ENCODE measurements around the gene KIAA2012. TPM values are rescaled to one million over a fixed set of nuclear protein-coding genes. Genes with fewer than 3 reads are reported as not detected.
A peak's percentile ranks its signal among the peaks of the same experiment; 100 is the strongest.

Gene KIAA2012
- total RNA-seq: not detected

DNA sequence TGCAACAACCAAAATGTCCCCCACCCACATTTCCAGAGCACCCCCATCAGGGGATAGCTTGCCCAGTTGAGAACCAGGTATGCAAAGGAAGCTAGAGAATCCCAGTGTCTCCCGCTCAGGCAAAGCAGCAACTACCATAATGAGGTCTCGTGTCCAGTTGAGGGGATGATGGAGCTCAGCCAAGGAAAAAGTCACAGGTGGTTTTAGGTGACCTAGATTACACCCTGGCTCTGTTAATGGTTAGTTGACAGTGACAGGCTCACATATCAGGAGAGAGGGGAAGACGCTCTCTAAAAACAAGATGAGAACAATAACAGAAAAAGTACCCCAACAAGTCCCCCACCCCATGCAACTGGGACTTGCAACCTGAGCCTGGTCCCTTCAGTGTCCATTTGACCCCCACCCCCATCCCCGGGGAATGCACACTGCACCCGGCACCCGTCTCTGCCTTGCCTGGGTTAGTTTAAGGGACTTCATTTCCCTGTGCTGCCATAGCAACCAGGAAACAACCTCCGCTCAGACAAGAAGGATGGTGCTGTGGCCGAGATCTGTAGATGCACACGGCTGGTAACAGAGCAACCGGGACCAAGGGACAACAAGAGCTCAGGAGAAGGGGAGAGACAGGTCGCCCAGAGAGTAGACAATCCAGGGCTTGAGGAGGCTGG lies at the start of gene KIAA2012:
Gene KIAA2012 (plus strand): TSS at position 519 of the 665 bp plus-strand sequence. CDS start 373 bp downstream, outside the sequence.
- H3K27me3 ChIP-seq (ENCODE audit: insufficient read depth, low read length): no peaks in the 10 kb centered on the region
- H3K4me3 ChIP-seq (ENCODE audit: low read length): no peak within 1 kb of the TSS
- no peaks in the 10 kb centered on the region for H3K9me3 ChIP-seq (ENCODE audit: low read depth, low read length)
- no peaks in the 10 kb centered on the region for H3K4me1 ChIP-seq (ENCODE audit: insufficient read depth, low read length)

DNA sequence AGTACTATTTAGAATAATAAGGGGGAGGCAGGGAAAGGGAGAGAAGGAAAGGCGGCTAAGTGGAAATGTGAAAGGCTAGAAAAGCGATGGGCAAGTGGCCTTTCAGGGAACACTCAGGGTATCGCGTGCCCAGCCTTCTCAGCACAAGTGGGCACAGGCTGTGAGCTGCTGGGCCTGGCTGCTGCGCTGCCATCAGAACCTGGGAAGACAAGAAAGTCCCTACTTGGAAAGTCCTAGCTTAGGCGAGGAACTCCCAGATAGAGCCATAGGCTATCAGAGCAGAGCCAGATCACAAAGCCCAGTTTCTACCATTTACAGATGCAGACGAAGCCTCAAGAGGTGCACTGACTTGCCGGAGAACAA lies 49.2 kb upstream of the KIAA2012 start:
- Histone ChIP-seq H3K9me3 (ENCODE audit: low read depth, low read length) (no peaks in the 10 kb centered on the region), H3K27me3 (ENCODE audit: insufficient read depth, low read length) (no peaks in the 10 kb centered on the region), H3K4me1 (ENCODE audit: insufficient read depth, low read length) (no peaks in the 10 kb centered on the region), H3K4me3 (ENCODE audit: low read length) (no peak overlapping the region)

DNA sequence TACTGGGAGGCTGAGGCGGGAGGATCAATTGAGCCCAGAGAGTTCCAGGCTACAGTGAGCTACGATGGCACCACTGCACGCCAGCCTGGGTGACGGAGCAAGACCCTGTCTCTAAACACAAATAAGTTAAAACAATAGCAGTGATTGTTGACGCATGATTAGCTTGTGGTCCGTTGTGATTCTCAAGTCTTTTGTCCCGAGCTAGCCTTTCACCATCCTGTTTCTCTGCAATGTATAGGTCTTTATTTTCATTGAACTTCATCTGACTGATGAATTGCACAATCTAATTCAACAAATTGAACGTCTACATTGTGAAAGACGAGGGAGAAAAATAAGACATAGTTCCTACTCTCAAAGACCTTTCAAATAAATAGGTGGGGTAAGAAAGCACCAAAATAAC lies 48.2 kb upstream of the KIAA2012 start:
- Histone ChIP-seq H3K4me3 (ENCODE audit: low read length) (no peak overlapping the region), H3K27me3 (ENCODE audit: insufficient read depth, low read length) (no peaks in the 10 kb centered on the region), H3K9me3 (ENCODE audit: low read depth, low read length) (no peaks in the 10 kb centered on the region), H3K4me1 (ENCODE audit: insufficient read depth, low read length) (no peaks in the 10 kb centered on the region)

DNA sequence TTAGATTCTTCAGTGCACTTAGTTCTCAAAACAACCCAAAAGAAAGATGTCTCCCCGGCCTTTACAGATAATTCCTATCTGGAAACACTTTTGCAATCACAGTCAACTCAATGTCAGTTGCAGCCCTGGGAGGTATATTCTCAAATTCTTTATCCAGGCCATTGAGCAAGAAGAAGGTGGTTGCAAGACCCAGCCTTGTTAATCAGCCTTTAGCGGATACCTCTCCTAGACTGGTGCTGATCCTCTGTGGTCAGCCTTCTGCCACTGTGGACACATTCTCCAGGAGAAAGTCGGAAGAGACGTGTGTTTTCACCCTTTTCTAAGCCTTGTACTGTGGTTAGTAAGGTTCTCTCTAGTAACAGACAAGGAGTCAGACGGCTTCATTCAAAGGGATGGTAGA lies 47.2 kb upstream of the KIAA2012 start:
- Histone ChIP-seq H3K9me3 (ENCODE audit: low read depth, low read length) (no peaks in the 10 kb centered on the region), H3K27me3 (ENCODE audit: insufficient read depth, low read length) (peaks cover 6% of the 10 kb centered on the region), H3K4me3 (ENCODE audit: low read length) (no peak overlapping the region), H3K4me1 (ENCODE audit: insufficient read depth, low read length) (no peaks in the 10 kb centered on the region)

DNA sequence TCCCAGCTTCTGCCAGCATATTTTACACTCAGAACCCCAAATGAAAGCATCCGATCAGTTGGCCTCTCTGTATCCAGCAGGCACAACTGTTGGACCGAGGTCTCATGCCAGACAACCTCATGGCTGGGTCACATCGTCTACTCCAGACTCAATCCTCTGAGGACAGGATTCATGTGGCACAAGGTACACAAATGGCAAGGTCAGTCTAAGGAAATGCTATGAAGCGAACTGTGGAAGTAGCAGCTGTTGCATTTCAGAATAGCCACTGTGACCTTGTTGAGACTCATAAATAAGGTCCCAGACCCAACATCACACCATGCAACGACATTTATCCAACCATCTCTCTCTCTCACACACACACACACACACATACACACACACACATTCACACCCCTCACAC lies 46.5 kb upstream of the KIAA2012 start:
- H3K9me3 ChIP-seq (ENCODE audit: low read depth, low read length): no peaks in the 10 kb centered on the region
- H3K27me3 ChIP-seq (ENCODE audit: insufficient read depth, low read length): peaks cover 13% of the 10 kb centered on the region
- H3K4me3 ChIP-seq (ENCODE audit: low read length): no peak overlapping the region
- no peaks in the 10 kb centered on the region for H3K4me1 ChIP-seq (ENCODE audit: insufficient read depth, low read length)

DNA sequence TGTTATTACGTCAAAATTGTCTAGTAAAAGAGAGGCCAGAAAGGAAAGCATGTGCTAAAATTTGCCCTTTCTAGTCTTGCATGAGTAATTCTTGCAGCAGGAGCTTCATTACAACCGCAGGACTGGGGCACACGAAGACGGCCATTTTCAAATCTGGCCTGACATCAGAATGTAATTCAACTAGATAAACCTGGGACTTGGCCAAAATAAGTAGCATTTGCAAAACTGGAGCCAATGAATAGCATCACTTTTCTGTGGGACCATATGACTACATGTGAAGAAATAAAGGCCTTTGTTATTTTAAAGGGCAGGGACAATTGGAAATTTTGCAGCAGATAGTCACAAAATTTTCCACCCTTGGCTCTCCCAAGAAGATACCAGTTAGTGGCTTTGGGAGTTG lies 42.4 kb upstream of the KIAA2012 start:
- peaks cover 26% of the 10 kb centered on the region for H3K4me1 ChIP-seq (ENCODE audit: insufficient read depth, low read length)
- H3K9me3 ChIP-seq (ENCODE audit: low read depth, low read length): no peaks in the 10 kb centered on the region
- H3K27me3 ChIP-seq (ENCODE audit: insufficient read depth, low read length): peaks cover 41% of the 10 kb centered on the region
- H3K4me3 ChIP-seq (ENCODE audit: low read length): no peak overlapping the region

DNA sequence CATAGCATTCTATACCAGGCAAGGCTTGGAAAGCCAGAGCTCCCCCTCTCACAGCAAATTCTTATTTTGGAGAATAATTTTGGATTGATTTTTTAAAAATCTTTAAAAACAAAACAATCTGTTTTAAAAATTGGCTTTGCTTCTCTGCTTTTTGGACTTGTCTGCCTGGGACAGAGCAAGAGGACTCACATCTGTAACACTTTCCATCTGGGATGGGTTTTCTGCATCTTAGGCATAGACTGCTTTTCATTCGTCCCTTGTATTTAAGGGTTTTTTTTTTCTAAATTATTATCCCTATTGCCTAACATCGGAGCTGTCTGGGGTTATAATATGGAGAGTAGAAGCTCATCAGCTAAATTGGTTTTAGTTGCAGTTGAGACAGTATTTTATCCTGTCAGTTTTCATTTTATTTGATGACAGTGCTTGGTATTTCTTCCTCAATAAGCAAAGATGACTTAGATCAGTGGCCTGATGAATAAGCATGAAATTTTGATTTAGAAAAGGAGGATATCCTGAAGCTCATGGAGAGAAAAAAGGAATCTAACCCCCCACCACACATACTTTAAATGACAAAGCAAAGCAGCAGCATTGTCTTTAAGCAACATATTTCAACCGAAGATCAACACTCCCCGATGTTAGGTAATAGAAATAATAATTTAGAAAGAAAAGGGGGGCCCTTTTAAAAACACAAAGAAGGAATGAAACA lies 41.7 kb upstream of the KIAA2012 start:
- H3K4me3 ChIP-seq (ENCODE audit: low read length): no peak overlapping the region
- peaks cover 48% of the 10 kb centered on the region for H3K27me3 ChIP-seq (ENCODE audit: insufficient read depth, low read length)

DNA sequence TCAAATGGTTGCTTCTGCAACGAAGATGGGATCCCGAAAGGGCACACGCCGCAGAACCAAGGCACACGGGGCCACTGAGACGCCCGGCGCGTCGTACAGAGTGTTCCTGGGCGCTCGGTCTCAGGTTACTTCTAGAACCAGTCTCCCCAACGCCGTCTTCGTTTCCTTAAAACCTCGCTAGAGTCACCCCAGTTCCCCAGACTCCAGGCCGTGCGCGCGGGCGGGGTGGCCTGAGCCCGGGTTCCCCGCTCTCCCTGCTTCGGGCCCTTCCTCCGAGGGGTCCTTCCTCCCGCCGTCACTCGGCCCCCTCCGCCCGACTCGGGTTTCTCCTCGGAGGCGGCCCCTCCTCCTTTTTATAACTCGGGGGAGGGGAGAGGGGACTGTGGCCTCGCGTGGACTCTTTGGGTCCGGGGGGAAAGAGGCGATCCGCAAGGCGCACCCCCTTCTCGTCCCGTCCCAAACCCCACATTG lies 40.2 kb upstream of the KIAA2012 start:
- Histone ChIP-seq H3K27me3 (ENCODE audit: insufficient read depth, low read length) (peaks cover 63% of the 10 kb centered on the region), H3K4me1 (ENCODE audit: insufficient read depth, low read length) (peaks cover 29% of the 10 kb centered on the region), H3K4me3 (ENCODE audit: low read length) (peak overlapping the region; percentile 60), H3K9me3 (ENCODE audit: low read depth, low read length) (no peaks in the 10 kb centered on the region)

More for the DNA sequence above, 41.7 kb upstream of the KIAA2012 start:
- peaks cover 29% of the 10 kb centered on the region for H3K4me1 ChIP-seq (ENCODE audit: insufficient read depth, low read length)
- no peaks in the 10 kb centered on the region for H3K9me3 ChIP-seq (ENCODE audit: low read depth, low read length)

DNA sequence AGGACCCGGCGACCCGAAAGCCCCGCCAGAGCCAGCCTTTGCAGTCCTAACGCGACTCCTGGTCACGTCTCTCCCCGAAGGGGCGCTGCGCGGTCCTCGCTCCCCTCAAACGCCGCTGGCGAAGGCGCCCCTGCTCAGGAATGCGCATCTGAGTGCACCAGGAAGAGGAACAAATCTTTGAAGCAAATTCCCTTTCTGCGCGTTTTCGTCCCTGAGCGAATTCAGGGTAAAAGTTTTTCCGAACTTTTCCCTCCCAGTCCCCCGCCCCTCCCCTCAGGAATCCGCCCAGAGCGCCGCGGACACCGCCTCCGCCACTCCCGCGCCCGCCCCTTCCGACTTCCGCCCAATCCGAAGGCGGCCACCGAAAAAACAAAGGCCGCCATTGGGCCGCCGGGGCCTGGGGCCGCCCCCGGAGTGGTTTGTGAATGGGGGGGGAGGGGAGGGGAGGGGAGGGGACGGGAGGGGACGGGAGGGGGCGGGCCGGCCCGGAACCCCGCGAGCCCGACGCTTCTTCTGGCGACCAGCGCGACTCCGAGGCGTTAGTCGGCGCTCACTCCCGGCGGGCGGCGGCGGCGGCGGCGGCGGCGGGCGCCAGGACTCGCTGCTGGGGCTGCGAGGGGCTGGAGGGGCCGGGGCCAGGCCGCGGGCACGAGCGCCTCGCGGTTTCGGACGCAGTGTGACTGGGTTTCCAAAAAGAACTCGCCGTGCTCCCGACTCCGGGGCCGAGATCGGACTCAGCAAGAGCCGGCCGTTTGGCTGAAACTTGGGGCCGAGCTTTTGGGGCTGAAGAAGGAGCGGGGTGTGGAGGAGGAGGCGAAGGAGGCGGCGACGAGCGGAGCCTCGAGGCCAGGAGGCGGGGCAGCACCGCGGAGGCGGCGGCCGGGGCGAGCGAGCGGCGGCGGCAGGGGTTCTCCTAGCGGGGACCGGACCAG lies 39.5 kb upstream of the KIAA2012 start, which contains the start of gene FZD7:
Gene FZD7 (plus strand): TSS at position 539 of the 932 bp plus-strand sequence. CDS start 793 bp downstream, outside the sequence.
- H3K27me3 ChIP-seq (ENCODE audit: insufficient read depth, low read length): peaks cover 70% of the 10 kb centered on the region
- H3K4me1 ChIP-seq (ENCODE audit: insufficient read depth, low read length): peaks cover 29% of the 10 kb centered on the region
- H3K9me3 ChIP-seq (ENCODE audit: low read depth, low read length): no peaks in the 10 kb centered on the region
- peak within 1 kb of the TSS; percentile 60 for H3K4me3 ChIP-seq (ENCODE audit: low read length)

DNA sequence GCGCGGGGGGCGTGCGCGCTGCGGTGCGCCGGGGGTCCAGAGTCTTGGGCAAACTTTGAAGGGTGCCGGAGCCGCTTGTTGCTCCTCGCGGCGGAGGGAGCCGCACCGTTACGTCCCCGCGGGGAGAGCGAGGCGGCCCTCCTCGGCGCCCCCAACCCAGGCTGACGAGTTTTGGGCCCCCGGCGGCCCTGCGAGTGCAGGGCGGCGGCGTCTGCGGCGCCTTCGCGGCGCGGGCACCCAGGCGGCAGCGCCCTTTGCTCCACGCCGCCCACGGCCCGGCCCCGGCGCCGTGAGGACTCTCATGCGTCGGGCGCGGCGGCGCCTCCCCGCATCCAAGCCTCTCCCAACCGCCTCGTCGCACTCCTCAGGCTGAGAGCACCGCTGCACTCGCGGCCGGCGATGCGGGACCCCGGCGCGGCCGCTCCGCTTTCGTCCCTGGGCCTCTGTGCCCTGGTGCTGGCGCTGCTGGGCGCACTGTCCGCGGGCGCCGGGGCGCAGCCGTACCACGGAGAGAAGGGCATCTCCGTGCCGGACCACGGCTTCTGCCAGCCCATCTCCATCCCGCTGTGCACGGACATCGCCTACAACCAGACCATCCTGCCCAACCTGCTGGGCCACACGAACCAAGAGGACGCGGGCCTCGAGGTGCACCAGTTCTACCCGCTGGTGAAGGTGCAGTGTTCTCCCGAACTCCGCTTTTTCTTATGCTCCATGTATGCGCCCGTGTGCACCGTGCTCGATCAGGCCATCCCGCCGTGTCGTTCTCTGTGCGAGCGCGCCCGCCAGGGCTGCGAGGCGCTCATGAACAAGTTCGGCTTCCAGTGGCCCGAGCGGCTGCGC lies 38.6 kb upstream of the KIAA2012 start:
- Histone ChIP-seq H3K4me1 (ENCODE audit: insufficient read depth, low read length) (peaks cover 29% of the 10 kb centered on the region), H3K27me3 (ENCODE audit: insufficient read depth, low read length) (peaks cover 79% of the 10 kb centered on the region), H3K9me3 (ENCODE audit: low read depth, low read length) (no peaks in the 10 kb centered on the region), H3K4me3 (ENCODE audit: low read length) (peak overlapping the region; percentile 53)

DNA sequence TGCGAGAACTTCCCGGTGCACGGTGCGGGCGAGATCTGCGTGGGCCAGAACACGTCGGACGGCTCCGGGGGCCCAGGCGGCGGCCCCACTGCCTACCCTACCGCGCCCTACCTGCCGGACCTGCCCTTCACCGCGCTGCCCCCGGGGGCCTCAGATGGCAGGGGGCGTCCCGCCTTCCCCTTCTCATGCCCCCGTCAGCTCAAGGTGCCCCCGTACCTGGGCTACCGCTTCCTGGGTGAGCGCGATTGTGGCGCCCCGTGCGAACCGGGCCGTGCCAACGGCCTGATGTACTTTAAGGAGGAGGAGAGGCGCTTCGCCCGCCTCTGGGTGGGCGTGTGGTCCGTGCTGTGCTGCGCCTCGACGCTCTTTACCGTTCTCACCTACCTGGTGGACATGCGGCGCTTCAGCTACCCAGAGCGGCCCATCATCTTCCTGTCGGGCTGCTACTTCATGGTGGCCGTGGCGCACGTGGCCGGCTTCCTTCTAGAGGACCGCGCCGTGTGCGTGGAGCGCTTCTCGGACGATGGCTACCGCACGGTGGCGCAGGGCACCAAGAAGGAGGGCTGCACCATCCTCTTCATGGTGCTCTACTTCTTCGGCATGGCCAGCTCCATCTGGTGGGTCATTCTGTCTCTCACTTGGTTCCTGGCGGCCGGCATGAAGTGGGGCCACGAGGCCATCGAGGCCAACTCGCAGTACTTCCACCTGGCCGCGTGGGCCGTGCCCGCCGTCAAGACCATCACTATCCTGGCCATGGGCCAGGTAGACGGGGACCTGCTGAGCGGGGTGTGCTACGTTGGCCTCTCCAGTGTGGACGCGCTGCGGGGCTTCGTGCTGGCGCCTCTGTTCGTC lies 37.7 kb upstream of the KIAA2012 start:
- no peak overlapping the region for H3K4me3 ChIP-seq (ENCODE audit: low read length)

DNA sequence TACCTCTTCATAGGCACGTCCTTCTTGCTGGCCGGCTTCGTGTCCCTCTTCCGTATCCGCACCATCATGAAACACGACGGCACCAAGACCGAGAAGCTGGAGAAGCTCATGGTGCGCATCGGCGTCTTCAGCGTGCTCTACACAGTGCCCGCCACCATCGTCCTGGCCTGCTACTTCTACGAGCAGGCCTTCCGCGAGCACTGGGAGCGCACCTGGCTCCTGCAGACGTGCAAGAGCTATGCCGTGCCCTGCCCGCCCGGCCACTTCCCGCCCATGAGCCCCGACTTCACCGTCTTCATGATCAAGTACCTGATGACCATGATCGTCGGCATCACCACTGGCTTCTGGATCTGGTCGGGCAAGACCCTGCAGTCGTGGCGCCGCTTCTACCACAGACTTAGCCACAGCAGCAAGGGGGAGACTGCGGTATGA lies 37.1 kb upstream of the KIAA2012 start:
- peaks cover 84% of the 10 kb centered on the region for H3K27me3 ChIP-seq (ENCODE audit: insufficient read depth, low read length)
- H3K4me3 ChIP-seq (ENCODE audit: low read length): no peak overlapping the region
- no peaks in the 10 kb centered on the region for H3K9me3 ChIP-seq (ENCODE audit: low read depth, low read length)

More for the DNA sequence above, 37.7 kb upstream of the KIAA2012 start:
- H3K9me3 ChIP-seq (ENCODE audit: low read depth, low read length): no peaks in the 10 kb centered on the region
- H3K4me1 ChIP-seq (ENCODE audit: insufficient read depth, low read length): peaks cover 29% of the 10 kb centered on the region
- H3K27me3 ChIP-seq (ENCODE audit: insufficient read depth, low read length): peaks cover 84% of the 10 kb centered on the region

DNA sequence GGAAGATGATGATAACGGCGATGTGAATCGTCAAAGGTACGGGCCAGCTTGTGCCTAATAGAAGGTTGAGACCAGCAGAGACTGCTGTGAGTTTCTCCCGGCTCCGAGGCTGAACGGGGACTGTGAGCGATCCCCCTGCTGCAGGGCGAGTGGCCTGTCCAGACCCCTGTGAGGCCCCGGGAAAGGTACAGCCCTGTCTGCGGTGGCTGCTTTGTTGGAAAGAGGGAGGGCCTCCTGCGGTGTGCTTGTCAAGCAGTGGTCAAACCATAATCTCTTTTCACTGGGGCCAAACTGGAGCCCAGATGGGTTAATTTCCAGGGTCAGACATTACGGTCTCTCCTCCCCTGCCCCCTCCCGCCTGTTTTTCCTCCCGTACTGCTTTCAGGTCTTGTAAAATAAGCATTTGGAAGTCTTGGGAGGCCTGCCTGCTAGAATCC lies 36.4 kb upstream of the KIAA2012 start:
- no peak overlapping the region for H3K4me3 ChIP-seq (ENCODE audit: low read length)
- peaks cover 77% of the 10 kb centered on the region for H3K27me3 ChIP-seq (ENCODE audit: insufficient read depth, low read length)
- H3K9me3 ChIP-seq (ENCODE audit: low read depth, low read length): no peaks in the 10 kb centered on the region
- peaks cover 29% of the 10 kb centered on the region for H3K4me1 ChIP-seq (ENCODE audit: insufficient read depth, low read length)

More for the DNA sequence above, 37.1 kb upstream of the KIAA2012 start:
- peaks cover 29% of the 10 kb centered on the region for H3K4me1 ChIP-seq (ENCODE audit: insufficient read depth, low read length)

Data from mononuclear cell (primary cell).